GM12878 (cell line): ENCODE data around the gene COTL1. TPM values are rescaled to one million over a fixed set of nuclear protein-coding genes. Genes with fewer than 3 reads are reported as not detected.

ENCODE experiments used
- ATAC-seq: fragments of 200-7000 bp; cut with Tn5 transposase; 3 replicates; pipeline ENCODE4 v1.9.1; 2020; ENCODE audit warnings: mild to moderate bottlenecking, moderate library complexity
- BruUV-seq: library from RNA; stranded (reverse); fragments of 400-500 nt; replicated peaks from 2 replicates; lab custom pipeline; 2021; lab: Mats Ljungman, UMichigan
- CTCF ChIA-PET: fragments of 300-600 bp; sonication (Branson Sonifier 250); formaldehyde crosslinking; extraction: SDS; loops from one replicate; lab custom pipeline; 2021; ENCODE audit warnings: inconsistent platforms; lab: Yijun Ruan, JAX
- POLR2A ChIA-PET: fragments of 350-600 bp; formaldehyde crosslinking; extraction: SDS; loops from one replicate; lab custom pipeline; 2021; ENCODE audit warnings: inconsistent platforms; lab: Charles Lee
- RAD21 ChIA-PET: fragments of 300-600 bp; sonication (Branson Sonifier 250); formaldehyde crosslinking; loops from one replicate; lab custom pipeline; 2023; ENCODE audit warnings: antibody characterized with exemption; ENCODE audit not compliant: unreplicated experiment; lab: Charles Lee
- SMC1A ChIA-PET: fragments of 300-600 bp; sonication (Branson Sonifier 250); formaldehyde crosslinking; loops from one replicate; lab custom pipeline; 2023; ENCODE audit not compliant: unreplicated experiment, uncharacterized antibody; lab: Charles Lee
- DNase-seq: peaks from one replicate; pipeline ENCODE4 v3.0.0-alpha.2; 2011; ENCODE audit warnings: low read depth, low spot score
- FAIRE-seq: peaks from 3 replicates; lab custom pipeline; 2011; peaks lifted over from hg19 to GRCh38; lab: Jason Lieb, UNC
- H2AFZ ChIP-seq: 2 replicates; pipeline ENCODE4 v1.6.0; 2011; ENCODE audit warnings: low read depth, low read length, control low read depth; ENCODE audit not compliant: control insufficient read depth
- H3K27ac ChIP-seq: 2 replicates; pipeline ENCODE4 v1.5.1; 2011; ENCODE audit warnings: control low read depth; ENCODE audit not compliant: control insufficient read depth, insufficient read depth
- H3K27me3 ChIP-seq, 2 experiments: replicated peaks in 1 of 2; 2 replicates each; pipeline versions ENCODE4 v1.6.0 to v1.6.1; 2011; ENCODE audit warnings: low read length in 1 of 2; ENCODE audit not compliant: control insufficient read depth in 2 of 2, insufficient read depth in 2 of 2
- H3K36me3 ChIP-seq, 2 experiments: 2 replicates each; pipeline ENCODE4 v1.5.1; 2011; ENCODE audit warnings: low read length in 1 of 2; ENCODE audit not compliant: control insufficient read depth in 2 of 2, insufficient read depth in 2 of 2
- H3K4me1 ChIP-seq: 2 replicates; pipeline ENCODE4 v1.6.1; 2011; ENCODE audit warnings: mild to moderate bottlenecking, low read length, moderate library complexity, mixed read lengths; ENCODE audit not compliant: control insufficient read depth, insufficient read depth
- H3K4me2 ChIP-seq: 2 replicates; pipeline ENCODE4 v1.6.0; 2011; ENCODE audit warnings: control low read depth; ENCODE audit not compliant: control insufficient read depth, insufficient read depth
- H3K4me3 ChIP-seq: fragments of 200-600 bp; sonication (generic); 2 replicates; pipeline ENCODE4 v1.5.1; 2016
- H3K79me2 ChIP-seq: 2 replicates; pipeline ENCODE4 v1.6.0; 2011; ENCODE audit warnings: low read length; ENCODE audit not compliant: control insufficient read depth, insufficient read depth
- H3K9ac ChIP-seq: 2 replicates; pipeline ENCODE4 v1.8.0; 2011; ENCODE audit warnings: low read length, control low read depth, mixed read lengths; ENCODE audit not compliant: control insufficient read depth, insufficient read depth
- H3K9me3 ChIP-seq: replicated peaks from 3 replicates; pipeline ENCODE4 v1.5.1; 2011; ENCODE audit warnings: mild to moderate bottlenecking, low read length; ENCODE audit not compliant: control insufficient read depth, insufficient read depth
- H4K20me1 ChIP-seq: 2 replicates; pipeline ENCODE4 v1.6.0; 2011; ENCODE audit not compliant: control insufficient read depth, insufficient read depth
- POLR2AphosphoS2 ChIP-seq: IDR thresholded peaks from 2 replicates; pipeline ENCODE4 v1.6.1; 2011; ENCODE audit warnings: low read depth, mild to moderate bottlenecking, low read length, improper control_type of control experiment, moderate library complexity
- POLR2AphosphoS5 ChIP-seq: IDR thresholded peaks from 2 replicates; pipeline ENCODE4 v1.6.1; 2011; ENCODE audit warnings: mild to moderate bottlenecking, low read length, inconsistent platforms
- RELA ChIP-seq: fragments of 450-650 bp; IDR thresholded peaks from 2 replicates; pipeline ENCODE4 v1.8.0; 2014; ENCODE audit warnings: borderline replicate concordance; ENCODE audit not compliant: partially characterized antibody
- SRF ChIP-seq, 2 experiments: IDR thresholded peaks; 2 replicates each; pipeline ENCODE4 v1.6.1; 2011; ENCODE audit warnings: low read depth in 2 of 2, low read length in 2 of 2, mild to moderate bottlenecking in 1 of 2, moderate library complexity in 1 of 2
- STAT1 ChIP-seq: fragments of 450-650 bp; conservative IDR thresholded peaks from 2 replicates; pipeline ENCODE4 v1.6.1; 2014; ENCODE audit warnings: antibody characterized with exemption, mild to moderate bottlenecking
- ZNF384 ChIP-seq: IDR thresholded peaks from 2 replicates; pipeline ENCODE4 v1.6.1; 2012; ENCODE audit warnings: low read depth, mild to moderate bottlenecking, low read length, improper control_type of control experiment, borderline replicate concordance
- WGBS: methylation state at CpG from one replicate; pipeline ENCODE4 v1.1.6; 2016; ENCODE audit warnings: low lambda C conversion rate; ENCODE audit not compliant: insufficient replicate concordance, insufficient coverage; ENCODE audit errors: missing lambda C conversion rate; 5-methylcytosine and 5-hydroxymethylcytosine counted together
- in situ Hi-C: fragments of 300-500 bp; cut with MboI; formaldehyde crosslinking; loops from 9 replicates; pipeline ENCODE4 v1.14.3; 2018; ENCODE audit warnings: mixed read lengths
- intact Hi-C: fragments of 100-400 bp; cut with micrococcal nuclease; formaldehyde crosslinking; loops from one replicate; pipeline ENCODE4 v1.14.2; 2022; ENCODE audit not compliant: unreplicated experiment
- polyA plus RNA-seq, 11 experiments: library from polyadenylated mRNA; depleted of rRNA in 4 of 11; unstranded in 6 of 11; stranded (reverse) in 5 of 11; fragments of >200 nt; fragmentation: Nextera tagmentation in 4 of 11; fragmentation: Illumina TruSeq in 1 of 11; extraction: Ambion mirVana in 4 of 11; extraction: Trizol in 1 of 11; gene quantifications; 1 replicate in 1 of 11; 2 replicates in 10 of 11; pipeline versions ENCODE4 v1.2.1 to v1.2.3, GENCODE V29; 2011 to 2016; ENCODE audit warnings: inconsistent platforms in 2 of 11, missing spikeins in 2 of 11, low read depth in 1 of 11
- total RNA-seq, 4 experiments: library from RNA; depleted of rRNA in 3 of 4; stranded (reverse); fragments of >200 nt in 3 of 4; fragmentation: Illumina TruSeq in 1 of 4; extraction: Trizol in 1 of 4; gene quantifications; 2 replicates each; pipeline versions ENCODE4 v1.2.1 to v1.2.3, GENCODE V29; 2013 to 2021

Gene COTL1
- total and polyA plus RNA-seq, 10 of the 15 experiments (the other 5 are each of a cell fraction or from before 2014, with no cell fraction given) = 140 to 894 (median 330) TPM

- Histone ChIP-seq H3K36me3 (no peaks in the 10 kb centered on the region), H3K9ac (no peak overlapping the region), H3K27ac (no peak overlapping the region), H3K4me3 (no peak overlapping the region), H3K4me2 (no peak overlapping the region), H3K79me2 (no peaks in the 10 kb centered on the region), H3K4me1 (peaks cover 14% of the 10 kb centered on the region), H4K20me1 (no peaks in the 10 kb centered on the region), H2AFZ (no peak overlapping the region), H3K27me3 (no peaks in the 10 kb centered on the region; a peak in 1 of 4 replicates), H3K9me3 (no peaks in the 10 kb centered on the region)
- TF ChIP-seq SRF (IDR thresholded peaks at IDR 0.05; ENCODE audit: low read depth in 2 of 2, low read length in 2 of 2) (no peak), RELA (no peak), STAT1 (no peak), POLR2AphosphoS2 (no peak), POLR2AphosphoS5 (no peak), ZNF384 (no peak)
- ChIA-PET CTCF (interaction anchor here (1.7 kb wide), 1 partner anchor 45 kb away, joined by 4 read pairs; no protein-coding TSS in a partner anchor), POLR2A (no interaction called here), RAD21 (no interaction called here), SMC1A (interaction anchor here (1.4 kb wide), 1 partner anchor 67 kb away, joined by 3 read pairs; no protein-coding TSS in a partner anchor)
- ATAC-seq (no peak), FAIRE-seq (no peak), DNase-seq (no peak)
- BruUV-seq = no TSS peak
- intact Hi-C loops = no loop called here
- 71% methylated on average over 19 of the region's 19 CpGs for WGBS
- in situ Hi-C loops = no loop called here
These were observed 62.3 kb downstream of the COTL1 start for GRCh38 chr16:84555418-84556196.
